Right lobe of liver (tissue), 4 donors: ENCODE measurements around the gene SPON1.

Source experiments
- CTCF ChIP-seq, 4 donors: fragments of 200-600 bp in 3 of 4; fragments of 450-650 bp in 1 of 4; IDR thresholded peaks; one replicate each; pipeline versions ENCODE4 v1.5.1 to v1.8.0; 2016 to 2022; ENCODE audit warnings: antibody characterized with exemption in 4 of 4, mild to moderate bottlenecking in 2 of 4
- POLR2A ChIP-seq: fragments of 450-650 bp; IDR thresholded peaks from one replicate; pipeline ENCODE4 v1.6.1; 2017; ENCODE audit warnings: antibody characterized with exemption, mild to moderate bottlenecking
- donor health status: DM: no; HTN: no; CAD: no.
- donor health status: DM: no; HTN: no; CAD: no.
- donor health status: DM: no; HTN: yes; CAD: no.

DNA sequence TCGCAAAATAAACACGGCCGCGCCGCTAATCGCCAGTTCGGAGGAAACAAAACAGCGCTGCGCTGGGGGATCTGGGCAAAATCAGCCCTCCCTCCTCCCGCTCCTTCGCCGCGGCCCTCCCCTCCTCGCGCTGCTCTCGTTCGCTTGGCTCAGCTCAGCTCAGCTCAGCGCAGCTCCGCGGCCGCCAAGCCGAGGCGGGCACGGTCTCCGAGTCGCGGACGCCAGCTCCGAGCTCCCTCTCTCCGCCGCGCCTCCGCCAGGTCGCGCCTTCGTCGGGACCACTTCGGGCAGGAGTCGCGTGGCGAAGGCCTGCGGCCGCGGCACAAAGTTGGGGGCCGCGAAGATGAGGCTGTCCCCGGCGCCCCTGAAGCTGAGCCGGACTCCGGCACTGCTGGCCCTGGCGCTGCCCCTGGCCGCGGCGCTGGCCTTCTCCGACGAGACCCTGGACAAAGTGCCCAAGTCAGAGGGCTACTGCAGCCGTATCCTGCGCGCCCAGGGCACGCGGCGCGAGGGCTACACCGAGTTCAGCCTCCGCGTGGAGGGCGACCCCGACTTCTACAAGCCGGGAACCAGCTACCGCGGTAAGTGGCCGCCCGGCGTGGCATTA is at the start of gene SPON1:
- TF ChIP-seq POLR2A: no peak
- no peak for TF ChIP-seq CTCF (IDR thresholded peaks at IDR 0.05)
